Measurements from ENCODE around the gene SGF29.

DNA sequence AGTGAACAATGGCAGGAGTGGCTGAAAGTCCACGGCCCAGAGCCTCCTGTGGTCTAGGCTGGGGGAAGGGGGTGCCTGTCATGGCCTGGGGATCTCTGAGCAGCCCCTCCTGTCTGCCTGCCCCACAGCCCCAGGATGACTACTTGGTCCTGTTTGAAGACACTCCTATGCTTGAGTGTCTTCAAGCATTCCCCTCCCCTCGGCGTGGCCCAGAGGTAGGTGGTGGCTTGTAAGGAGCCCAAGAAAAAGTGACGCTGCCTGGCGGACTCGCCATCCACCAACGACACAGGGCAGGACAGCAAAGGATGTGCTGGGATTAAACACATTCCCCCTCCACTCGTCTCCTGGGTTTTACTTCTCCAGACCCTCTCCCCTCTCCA lies 50.5 kb downstream of the SGF29 start:
- TF ChIP-seq, protein P1, sequence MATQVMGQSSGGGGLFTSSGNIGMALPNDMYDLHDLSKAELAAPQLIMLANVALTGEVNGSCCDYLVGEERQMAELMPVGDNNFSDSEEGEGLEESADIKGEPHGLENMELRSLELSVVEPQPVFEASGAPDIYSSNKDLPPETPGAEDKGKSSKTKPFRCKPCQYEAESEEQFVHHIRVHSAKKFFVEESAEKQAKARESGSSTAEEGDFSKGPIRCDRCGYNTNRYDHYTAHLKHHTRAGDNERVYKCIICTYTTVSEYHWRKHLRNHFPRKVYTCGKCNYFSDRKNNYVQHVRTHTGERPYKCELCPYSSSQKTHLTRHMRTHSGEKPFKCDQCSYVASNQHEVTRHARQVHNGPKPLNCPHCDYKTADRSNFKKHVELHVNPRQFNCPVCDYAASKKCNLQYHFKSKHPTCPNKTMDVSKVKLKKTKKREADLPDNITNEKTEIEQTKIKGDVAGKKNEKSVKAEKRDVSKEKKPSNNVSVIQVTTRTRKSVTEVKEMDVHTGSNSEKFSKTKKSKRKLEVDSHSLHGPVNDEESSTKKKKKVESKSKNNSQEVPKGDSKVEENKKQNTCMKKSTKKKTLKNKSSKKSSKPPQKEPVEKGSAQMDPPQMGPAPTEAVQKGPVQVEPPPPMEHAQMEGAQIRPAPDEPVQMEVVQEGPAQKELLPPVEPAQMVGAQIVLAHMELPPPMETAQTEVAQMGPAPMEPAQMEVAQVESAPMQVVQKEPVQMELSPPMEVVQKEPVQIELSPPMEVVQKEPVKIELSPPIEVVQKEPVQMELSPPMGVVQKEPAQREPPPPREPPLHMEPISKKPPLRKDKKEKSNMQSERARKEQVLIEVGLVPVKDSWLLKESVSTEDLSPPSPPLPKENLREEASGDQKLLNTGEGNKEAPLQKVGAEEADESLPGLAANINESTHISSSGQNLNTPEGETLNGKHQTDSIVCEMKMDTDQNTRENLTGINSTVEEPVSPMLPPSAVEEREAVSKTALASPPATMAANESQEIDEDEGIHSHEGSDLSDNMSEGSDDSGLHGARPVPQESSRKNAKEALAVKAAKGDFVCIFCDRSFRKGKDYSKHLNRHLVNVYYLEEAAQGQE (IDR thresholded peaks at IDR 0.05) = no peak
- TF ChIP-seq CEBPB (IDR thresholded peaks at IDR 0.05) (no peak), POLR2A (IDR thresholded peaks at IDR 0.05; ENCODE audit: low read length) (no peak), CHD4 (IDR thresholded peaks at IDR 0.05; ENCODE audit: borderline replicate concordance) (no peak), EP300 (IDR thresholded peaks at IDR 0.05) (no peak), ZFP36 (IDR thresholded peaks at IDR 0.05; ENCODE audit: borderline replicate concordance, partially characterized antibody) (no peak), BHLHE40 (IDR thresholded peaks at IDR 0.05; ENCODE audit: low read depth, low read length) (no peak), MAFK (IDR thresholded peaks at IDR 0.05; ENCODE audit: partially characterized antibody) (no peak)
- TF ChIP-seq, protein P2, sequence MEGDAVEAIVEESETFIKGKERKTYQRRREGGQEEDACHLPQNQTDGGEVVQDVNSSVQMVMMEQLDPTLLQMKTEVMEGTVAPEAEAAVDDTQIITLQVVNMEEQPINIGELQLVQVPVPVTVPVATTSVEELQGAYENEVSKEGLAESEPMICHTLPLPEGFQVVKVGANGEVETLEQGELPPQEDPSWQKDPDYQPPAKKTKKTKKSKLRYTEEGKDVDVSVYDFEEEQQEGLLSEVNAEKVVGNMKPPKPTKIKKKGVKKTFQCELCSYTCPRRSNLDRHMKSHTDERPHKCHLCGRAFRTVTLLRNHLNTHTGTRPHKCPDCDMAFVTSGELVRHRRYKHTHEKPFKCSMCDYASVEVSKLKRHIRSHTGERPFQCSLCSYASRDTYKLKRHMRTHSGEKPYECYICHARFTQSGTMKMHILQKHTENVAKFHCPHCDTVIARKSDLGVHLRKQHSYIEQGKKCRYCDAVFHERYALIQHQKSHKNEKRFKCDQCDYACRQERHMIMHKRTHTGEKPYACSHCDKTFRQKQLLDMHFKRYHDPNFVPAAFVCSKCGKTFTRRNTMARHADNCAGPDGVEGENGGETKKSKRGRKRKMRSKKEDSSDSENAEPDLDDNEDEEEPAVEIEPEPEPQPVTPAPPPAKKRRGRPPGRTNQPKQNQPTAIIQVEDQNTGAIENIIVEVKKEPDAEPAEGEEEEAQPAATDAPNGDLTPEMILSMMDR (IDR thresholded peaks at IDR 0.05) = no peak
- TF ChIP-seq, protein P3, sequence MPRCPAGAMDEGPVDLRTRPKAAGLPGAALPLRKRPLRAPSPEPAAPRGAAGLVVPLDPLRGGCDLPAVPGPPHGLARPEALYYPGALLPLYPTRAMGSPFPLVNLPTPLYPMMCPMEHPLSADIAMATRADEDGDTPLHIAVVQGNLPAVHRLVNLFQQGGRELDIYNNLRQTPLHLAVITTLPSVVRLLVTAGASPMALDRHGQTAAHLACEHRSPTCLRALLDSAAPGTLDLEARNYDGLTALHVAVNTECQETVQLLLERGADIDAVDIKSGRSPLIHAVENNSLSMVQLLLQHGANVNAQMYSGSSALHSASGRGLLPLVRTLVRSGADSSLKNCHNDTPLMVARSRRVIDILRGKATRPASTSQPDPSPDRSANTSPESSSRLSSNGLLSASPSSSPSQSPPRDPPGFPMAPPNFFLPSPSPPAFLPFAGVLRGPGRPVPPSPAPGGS (IDR thresholded peaks at IDR 0.05) = no peak
- TF ChIP-seq, protein P4, sequence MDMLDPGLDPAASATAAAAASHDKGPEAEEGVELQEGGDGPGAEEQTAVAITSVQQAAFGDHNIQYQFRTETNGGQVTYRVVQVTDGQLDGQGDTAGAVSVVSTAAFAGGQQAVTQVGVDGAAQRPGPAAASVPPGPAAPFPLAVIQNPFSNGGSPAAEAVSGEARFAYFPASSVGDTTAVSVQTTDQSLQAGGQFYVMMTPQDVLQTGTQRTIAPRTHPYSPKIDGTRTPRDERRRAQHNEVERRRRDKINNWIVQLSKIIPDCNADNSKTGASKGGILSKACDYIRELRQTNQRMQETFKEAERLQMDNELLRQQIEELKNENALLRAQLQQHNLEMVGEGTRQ (IDR thresholded peaks at IDR 0.05) = no peak
- TF ChIP-seq, protein P5, sequence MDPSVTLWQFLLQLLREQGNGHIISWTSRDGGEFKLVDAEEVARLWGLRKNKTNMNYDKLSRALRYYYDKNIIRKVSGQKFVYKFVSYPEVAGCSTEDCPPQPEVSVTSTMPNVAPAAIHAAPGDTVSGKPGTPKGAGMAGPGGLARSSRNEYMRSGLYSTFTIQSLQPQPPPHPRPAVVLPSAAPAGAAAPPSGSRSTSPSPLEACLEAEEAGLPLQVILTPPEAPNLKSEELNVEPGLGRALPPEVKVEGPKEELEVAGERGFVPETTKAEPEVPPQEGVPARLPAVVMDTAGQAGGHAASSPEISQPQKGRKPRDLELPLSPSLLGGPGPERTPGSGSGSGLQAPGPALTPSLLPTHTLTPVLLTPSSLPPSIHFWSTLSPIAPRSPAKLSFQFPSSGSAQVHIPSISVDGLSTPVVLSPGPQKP (IDR thresholded peaks at IDR 0.05; ENCODE audit: low read depth, low read length) = no peak

All from A549 (cell line).